SK-N-SH treated with all-trans-retinoic acid at 6 μM for 48 hours (cell line): ENCODE measurements around the gene VILL.

Experiments
- ATAC-seq: fragments of 200-7000 bp; cut with Tn5 transposase; 3 replicates; pipeline ENCODE4 v1.9.1; 2020; ENCODE audit warnings: mild to moderate bottlenecking, moderate library complexity
- ARNTL ChIP-seq: fragments of 450-650 bp; formaldehyde crosslinking; IDR thresholded peaks from 2 replicates; pipeline ENCODE4 v1.5.0; 2020; ENCODE audit warnings: low read depth, mild to moderate bottlenecking, moderate library complexity, borderline replicate concordance
- BACH2 ChIP-seq: fragments of 250-450 bp; sonication (Bioruptor Pico); IDR thresholded peaks from 2 replicates; pipeline ENCODE4 v1.9.0; 2021; ENCODE audit warnings: mild to moderate bottlenecking, borderline replicate concordance
- CSDC2 ChIP-seq: fragments of 250-450 bp; sonication (Bioruptor Pico); IDR thresholded peaks from 2 replicates; pipeline ENCODE4 v1.5.0; 2020; ENCODE audit warnings: mild to moderate bottlenecking, moderate library complexity
- ESRRG ChIP-seq: fragments of 250-450 bp; sonication (Bioruptor Pico); IDR thresholded peaks from 2 replicates; pipeline ENCODE4 v1.6.1; 2021; ENCODE audit warnings: mild to moderate bottlenecking
- GLIS3 ChIP-seq: fragments of 250-450 bp; sonication (Bioruptor Pico); IDR thresholded peaks from 2 replicates; pipeline ENCODE4 v1.5.0; 2020; ENCODE audit warnings: mild to moderate bottlenecking, moderate library complexity
- OSR1 ChIP-seq: fragments of 250-450 bp; sonication (Bioruptor Pico); IDR thresholded peaks from 2 replicates; pipeline ENCODE4 v1.8.0; 2022; ENCODE audit warnings: moderate library complexity, mild to moderate bottlenecking, inconsistent platforms
- PATZ1 ChIP-seq: fragments of 250-450 bp; sonication (Bioruptor Pico); IDR thresholded peaks from 2 replicates; pipeline ENCODE4 v1.8.0; 2020; ENCODE audit warnings: mild to moderate bottlenecking, moderate library complexity, borderline replicate concordance
- PPARA ChIP-seq: fragments of 250-450 bp; sonication (Bioruptor Pico); IDR thresholded peaks from 2 replicates; pipeline ENCODE4 v1.5.0; 2020; ENCODE audit warnings: mild to moderate bottlenecking, borderline replicate concordance
- RARB ChIP-seq: fragments of 250-450 bp; sonication (Bioruptor Pico); IDR thresholded peaks from 2 replicates; pipeline ENCODE4 v1.8.0; 2021; ENCODE audit warnings: mild to moderate bottlenecking, moderate library complexity
- TCF4 ChIP-seq: fragments of 250-450 bp; sonication (Bioruptor Pico); IDR thresholded peaks from 2 replicates; pipeline ENCODE4 v1.8.0; 2021; ENCODE audit warnings: mild to moderate bottlenecking, moderate library complexity, borderline replicate concordance
- ZC3H10 ChIP-seq: fragments of 250-450 bp; sonication (Bioruptor Pico); IDR thresholded peaks from 2 replicates; pipeline ENCODE4 v1.5.1; 2021; ENCODE audit warnings: mild to moderate bottlenecking, moderate library complexity
- ZFP3 ChIP-seq: fragments of 250-450 bp; sonication (Bioruptor Pico); IDR thresholded peaks from 2 replicates; pipeline ENCODE4 v1.5.0; 2020; ENCODE audit warnings: mild to moderate bottlenecking, moderate library complexity
- ZFP30 ChIP-seq: fragments of 450-650 bp; formaldehyde crosslinking; IDR thresholded peaks from 2 replicates; pipeline ENCODE4 v1.5.0; 2022; ENCODE audit warnings: mild to moderate bottlenecking, moderate library complexity
- ZNF565 ChIP-seq: fragments of 450-650 bp; formaldehyde crosslinking; conservative IDR thresholded peaks from 2 replicates; pipeline ENCODE4 v1.5.0; 2020; ENCODE audit warnings: low read depth, mild to moderate bottlenecking, moderate library complexity
- ZNF70 ChIP-seq: fragments of 450-650 bp; formaldehyde crosslinking; IDR thresholded peaks from 2 replicates; pipeline ENCODE4 v1.5.0; 2020; ENCODE audit warnings: mild to moderate bottlenecking, moderate library complexity
- ZNF8 ChIP-seq: fragments of 450-650 bp; formaldehyde crosslinking; IDR thresholded peaks from 2 replicates; pipeline ENCODE4 v1.5.0; 2020; ENCODE audit warnings: mild to moderate bottlenecking, moderate library complexity
- TF ChIP-seq, protein P1 (sequence below): fragments of 250-450 bp; sonication (Bioruptor Pico); IDR thresholded peaks from 2 replicates; pipeline ENCODE4 v1.5.0; 2020; ENCODE audit warnings: mild to moderate bottlenecking, moderate library complexity
- TF ChIP-seq, protein P2 (sequence below): fragments of 250-450 bp; sonication (Bioruptor Pico); IDR thresholded peaks from 2 replicates; pipeline ENCODE4 v1.5.1; 2020; ENCODE audit warnings: low read depth, mild to moderate bottlenecking, moderate library complexity
- TF ChIP-seq, protein P3 (sequence below): fragments of 250-450 bp; sonication (Bioruptor Pico); IDR thresholded peaks from 2 replicates; pipeline ENCODE4 v1.5.1; 2021; ENCODE audit warnings: mild to moderate bottlenecking, moderate library complexity

VILL gene

GRCh38 chr3:38036286-38036685 lies 45.7 kb downstream of the VILL start:
- TF ChIP-seq, protein P1, sequence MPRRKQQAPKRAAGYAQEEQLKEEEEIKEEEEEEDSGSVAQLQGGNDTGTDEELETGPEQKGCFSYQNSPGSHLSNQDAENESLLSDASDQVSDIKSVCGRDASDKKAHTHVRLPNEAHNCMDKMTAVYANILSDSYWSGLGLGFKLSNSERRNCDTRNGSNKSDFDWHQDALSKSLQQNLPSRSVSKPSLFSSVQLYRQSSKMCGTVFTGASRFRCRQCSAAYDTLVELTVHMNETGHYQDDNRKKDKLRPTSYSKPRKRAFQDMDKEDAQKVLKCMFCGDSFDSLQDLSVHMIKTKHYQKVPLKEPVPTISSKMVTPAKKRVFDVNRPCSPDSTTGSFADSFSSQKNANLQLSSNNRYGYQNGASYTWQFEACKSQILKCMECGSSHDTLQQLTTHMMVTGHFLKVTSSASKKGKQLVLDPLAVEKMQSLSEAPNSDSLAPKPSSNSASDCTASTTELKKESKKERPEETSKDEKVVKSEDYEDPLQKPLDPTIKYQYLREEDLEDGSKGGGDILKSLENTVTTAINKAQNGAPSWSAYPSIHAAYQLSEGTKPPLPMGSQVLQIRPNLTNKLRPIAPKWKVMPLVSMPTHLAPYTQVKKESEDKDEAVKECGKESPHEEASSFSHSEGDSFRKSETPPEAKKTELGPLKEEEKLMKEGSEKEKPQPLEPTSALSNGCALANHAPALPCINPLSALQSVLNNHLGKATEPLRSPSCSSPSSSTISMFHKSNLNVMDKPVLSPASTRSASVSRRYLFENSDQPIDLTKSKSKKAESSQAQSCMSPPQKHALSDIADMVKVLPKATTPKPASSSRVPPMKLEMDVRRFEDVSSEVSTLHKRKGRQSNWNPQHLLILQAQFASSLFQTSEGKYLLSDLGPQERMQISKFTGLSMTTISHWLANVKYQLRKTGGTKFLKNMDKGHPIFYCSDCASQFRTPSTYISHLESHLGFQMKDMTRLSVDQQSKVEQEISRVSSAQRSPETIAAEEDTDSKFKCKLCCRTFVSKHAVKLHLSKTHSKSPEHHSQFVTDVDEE (CRISPR knock-in tag) = no peak
- TF ChIP-seq ZNF8 (no peak), ZNF70 (CRISPR knock-in tag) (no peak), PPARA (CRISPR knock-in tag) (no peak), OSR1 (CRISPR knock-in tag) (no peak), ZNF565 (CRISPR knock-in tag) (no peak), RARB (CRISPR knock-in tag) (no peak), PATZ1 (no peak), ZC3H10 (no peak)
- TF ChIP-seq, protein P2, sequence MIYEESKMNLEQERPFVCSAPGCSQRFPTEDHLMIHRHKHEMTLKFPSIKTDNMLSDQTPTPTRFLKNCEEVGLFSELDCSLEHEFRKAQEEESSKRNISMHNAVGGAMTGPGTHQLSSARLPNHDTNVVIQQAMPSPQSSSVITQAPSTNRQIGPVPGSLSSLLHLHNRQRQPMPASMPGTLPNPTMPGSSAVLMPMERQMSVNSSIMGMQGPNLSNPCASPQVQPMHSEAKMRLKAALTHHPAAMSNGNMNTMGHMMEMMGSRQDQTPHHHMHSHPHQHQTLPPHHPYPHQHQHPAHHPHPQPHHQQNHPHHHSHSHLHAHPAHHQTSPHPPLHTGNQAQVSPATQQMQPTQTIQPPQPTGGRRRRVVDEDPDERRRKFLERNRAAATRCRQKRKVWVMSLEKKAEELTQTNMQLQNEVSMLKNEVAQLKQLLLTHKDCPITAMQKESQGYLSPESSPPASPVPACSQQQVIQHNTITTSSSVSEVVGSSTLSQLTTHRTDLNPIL (CRISPR knock-in tag) = no peak
- TF ChIP-seq, all 23 proteins: peak for 0

GRCh38 chr3:38036906-38037305 lies 46.3 kb downstream of the VILL start:
- no peak for ATAC-seq
- TF ChIP-seq ZC3H10 = no peak
- no peak for TF ChIP-seq ZNF70 (CRISPR knock-in tag)
- TF ChIP-seq, protein P1 (CRISPR knock-in tag) = no peak
- no peak for TF ChIP-seq PPARA (CRISPR knock-in tag)
- TF ChIP-seq, protein P3, sequence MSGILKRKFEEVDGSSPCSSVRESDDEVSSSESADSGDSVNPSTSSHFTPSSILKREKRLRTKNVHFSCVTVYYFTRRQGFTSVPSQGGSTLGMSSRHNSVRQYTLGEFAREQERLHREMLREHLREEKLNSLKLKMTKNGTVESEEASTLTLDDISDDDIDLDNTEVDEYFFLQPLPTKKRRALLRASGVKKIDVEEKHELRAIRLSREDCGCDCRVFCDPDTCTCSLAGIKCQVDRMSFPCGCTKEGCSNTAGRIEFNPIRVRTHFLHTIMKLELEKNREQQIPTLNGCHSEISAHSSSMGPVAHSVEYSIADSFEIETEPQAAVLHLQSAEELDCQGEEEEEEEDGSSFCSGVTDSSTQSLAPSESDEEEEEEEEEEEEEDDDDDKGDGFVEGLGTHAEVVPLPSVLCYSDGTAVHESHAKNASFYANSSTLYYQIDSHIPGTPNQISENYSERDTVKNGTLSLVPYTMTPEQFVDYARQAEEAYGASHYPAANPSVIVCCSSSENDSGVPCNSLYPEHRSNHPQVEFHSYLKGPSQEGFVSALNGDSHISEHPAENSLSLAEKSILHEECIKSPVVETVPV (CRISPR knock-in tag) = no peak
- no peak for TF ChIP-seq TCF4 (CRISPR knock-in tag)
- no peak for TF ChIP-seq ARNTL
- no peak for TF ChIP-seq BACH2 (CRISPR knock-in tag)
- TF ChIP-seq ESRRG (CRISPR knock-in tag) = no peak
- no peak for TF ChIP-seq RARB (CRISPR knock-in tag)
- no peak for TF ChIP-seq GLIS3 (CRISPR knock-in tag)
- TF ChIP-seq, protein P2 (CRISPR knock-in tag) = no peak
- no peak for TF ChIP-seq ZFP3
- TF ChIP-seq CSDC2 = no peak
- no peak for TF ChIP-seq ZFP30 (CRISPR knock-in tag)

More at GRCh38 chr3:38036286-38036685, 45.7 kb downstream of the VILL start:
- ATAC-seq = no peak
